Astrocyte (in vitro differentiated cells and primary cell): ENCODE results near the gene NRARP. TPM values are rescaled to one million over a fixed set of nuclear protein-coding genes. Genes with fewer than 3 reads are reported as not detected.

Experiments
- DNase-seq: peaks from one replicate; pipeline ENCODE4 v3.0.0-alpha.2; 2010; ENCODE audit warnings: low read depth
- FAIRE-seq: peaks from 2 replicates; lab custom pipeline; 2011; peaks lifted over from hg19 to GRCh38; lab: Jason Lieb, UNC
- H2AFZ ChIP-seq: 2 replicates; pipeline ENCODE4 v1.6.0; 2012; ENCODE audit warnings: low read depth, low read length, inconsistent platforms
- H3K27ac ChIP-seq: 2 replicates; pipeline ENCODE4 v1.5.1; 2011; ENCODE audit warnings: low read depth, low read length, inconsistent platforms
- H3K27me3 ChIP-seq: 2 replicates; pipeline ENCODE4 v1.6.0; 2011; ENCODE audit warnings: low read length, inconsistent platforms; ENCODE audit not compliant: insufficient read depth
- H3K36me3 ChIP-seq: 2 replicates; pipeline ENCODE4 v1.5.1; 2011; ENCODE audit warnings: low read length, inconsistent platforms; ENCODE audit not compliant: insufficient read depth
- H3K4me1 ChIP-seq: 2 replicates; pipeline ENCODE4 v1.5.1; 2011; ENCODE audit warnings: low read length, inconsistent platforms; ENCODE audit not compliant: insufficient read depth
- H3K4me2 ChIP-seq: 2 replicates; pipeline ENCODE4 v1.6.0; 2012; ENCODE audit warnings: low read length, inconsistent platforms
- H3K4me3 ChIP-seq: 2 replicates; pipeline ENCODE4 v1.5.1; 2011; ENCODE audit warnings: low read depth, mild to moderate bottlenecking, low read length, inconsistent platforms; ENCODE audit not compliant: insufficient read depth
- H3K79me2 ChIP-seq: 2 replicates; pipeline ENCODE4 v1.6.0; 2012; ENCODE audit warnings: mild to moderate bottlenecking, low read length, inconsistent platforms; ENCODE audit not compliant: insufficient read depth
- H3K9ac ChIP-seq: 2 replicates; pipeline ENCODE4 v1.6.0; 2012; ENCODE audit warnings: mild to moderate bottlenecking, low read length, inconsistent platforms
- H3K9me3 ChIP-seq: 2 replicates; pipeline ENCODE4 v1.5.1; 2012; ENCODE audit warnings: low read depth, mild to moderate bottlenecking, low read length, inconsistent platforms; ENCODE audit not compliant: insufficient read depth
- H4K20me1 ChIP-seq: 2 replicates; pipeline ENCODE4 v1.6.0; 2012; ENCODE audit warnings: low read length, inconsistent platforms; ENCODE audit not compliant: insufficient read depth
- H3K27ac Mint-ChIP-seq: one replicate; pipeline ENCODE4 v1.8.0; 2021; ENCODE audit warnings: mild to moderate bottlenecking, mixed read lengths; ENCODE audit not compliant: unreplicated experiment
- H3K27me3 Mint-ChIP-seq: one replicate; pipeline ENCODE4 v1.8.0; 2021; ENCODE audit warnings: low read depth, mixed read lengths; ENCODE audit not compliant: unreplicated experiment
- H3K36me3 Mint-ChIP-seq: one replicate; pipeline ENCODE4 v1.8.0; 2021; ENCODE audit warnings: low read depth, mixed read lengths; ENCODE audit not compliant: unreplicated experiment
- H3K4me1 Mint-ChIP-seq: one replicate; pipeline ENCODE4 v1.8.0; 2021; ENCODE audit warnings: low read depth, mixed read lengths; ENCODE audit not compliant: unreplicated experiment
- H3K4me3 Mint-ChIP-seq: one replicate; pipeline ENCODE4 v1.8.0; 2021; ENCODE audit warnings: mild to moderate bottlenecking, moderate library complexity, mixed read lengths; ENCODE audit not compliant: unreplicated experiment
- H3K9me3 Mint-ChIP-seq: one replicate; pipeline ENCODE4 v1.8.0; 2021; ENCODE audit warnings: mild to moderate bottlenecking, mixed read lengths; ENCODE audit not compliant: unreplicated experiment
- EZH2 ChIP-seq: IDR thresholded peaks from 2 replicates; pipeline ENCODE4 v1.6.1; 2012; ENCODE audit warnings: mild to moderate bottlenecking, low read length, inconsistent platforms; ENCODE audit not compliant: insufficient read depth
- total RNA-seq: library from RNA; stranded (reverse); gene quantifications from 2 replicates; pipeline ENCODE4 v1.2.1, GENCODE V29; 2021
- TF ChIP-seq, protein P1 (sequence below): IDR thresholded peaks from 2 replicates; pipeline ENCODE4 v1.5.1; 2011; ENCODE audit warnings: low read depth, mild to moderate bottlenecking, inconsistent platforms, low read length, moderate library complexity; ENCODE audit not compliant: insufficient read depth

NRARP gene
- total RNA-seq, 1 donor from 2014 or later, result 7.3 TPM

DNA sequence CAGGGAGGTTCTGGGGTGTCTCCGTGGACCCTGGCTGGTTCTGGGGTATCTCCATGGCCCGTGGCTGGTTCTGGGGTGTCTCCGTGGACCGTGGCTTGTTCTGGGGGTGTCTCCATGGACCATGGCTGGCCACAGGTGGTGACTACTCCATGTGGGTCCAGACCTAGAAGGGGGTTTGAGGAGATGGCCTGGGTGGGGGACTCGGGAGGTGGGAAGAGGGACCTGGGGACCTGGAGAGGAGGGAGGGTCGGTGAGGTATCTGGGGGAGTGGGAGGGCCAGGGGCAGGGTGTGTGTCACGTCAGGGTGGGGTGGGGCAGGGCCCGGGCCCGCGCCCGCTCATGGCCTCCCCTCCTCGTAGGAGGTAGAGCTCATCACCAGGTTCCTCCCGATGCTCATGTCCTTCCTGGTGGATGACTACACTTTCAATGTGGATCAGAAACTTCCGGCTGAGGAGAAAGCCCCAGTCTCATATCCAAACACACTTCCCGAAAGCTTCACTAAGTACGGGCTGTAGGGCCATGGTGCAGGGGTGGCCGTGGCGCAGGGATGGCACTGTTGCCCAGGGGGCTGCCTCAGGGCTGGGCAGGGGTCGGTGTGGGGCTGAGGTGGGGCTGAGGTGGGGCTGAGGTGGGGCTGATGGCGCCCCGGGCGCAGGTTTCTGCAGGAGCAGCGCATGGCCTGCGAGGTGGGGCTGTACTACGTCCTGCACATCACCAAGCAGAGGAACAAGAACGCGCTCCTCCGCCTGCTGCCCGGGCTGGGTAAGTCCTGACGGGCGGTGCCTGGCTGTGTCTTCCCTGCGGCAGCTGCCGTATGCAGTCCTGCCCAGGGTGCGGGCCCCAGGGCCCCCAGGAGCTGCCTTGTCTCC is 35.3 kb downstream of the NRARP start:
- FAIRE-seq (no peak), DNase-seq (no peak)
- peaks cover 15% of the 10 kb centered on the region for H3K36me3 ChIP-seq
- H4K20me1 ChIP-seq, result peaks cover 34% of the 10 kb centered on the region
- H3K4me3 ChIP-seq, result no peak overlapping the region
- no peak overlapping the region for H3K27ac ChIP-seq
- TF ChIP-seq, protein P1, sequence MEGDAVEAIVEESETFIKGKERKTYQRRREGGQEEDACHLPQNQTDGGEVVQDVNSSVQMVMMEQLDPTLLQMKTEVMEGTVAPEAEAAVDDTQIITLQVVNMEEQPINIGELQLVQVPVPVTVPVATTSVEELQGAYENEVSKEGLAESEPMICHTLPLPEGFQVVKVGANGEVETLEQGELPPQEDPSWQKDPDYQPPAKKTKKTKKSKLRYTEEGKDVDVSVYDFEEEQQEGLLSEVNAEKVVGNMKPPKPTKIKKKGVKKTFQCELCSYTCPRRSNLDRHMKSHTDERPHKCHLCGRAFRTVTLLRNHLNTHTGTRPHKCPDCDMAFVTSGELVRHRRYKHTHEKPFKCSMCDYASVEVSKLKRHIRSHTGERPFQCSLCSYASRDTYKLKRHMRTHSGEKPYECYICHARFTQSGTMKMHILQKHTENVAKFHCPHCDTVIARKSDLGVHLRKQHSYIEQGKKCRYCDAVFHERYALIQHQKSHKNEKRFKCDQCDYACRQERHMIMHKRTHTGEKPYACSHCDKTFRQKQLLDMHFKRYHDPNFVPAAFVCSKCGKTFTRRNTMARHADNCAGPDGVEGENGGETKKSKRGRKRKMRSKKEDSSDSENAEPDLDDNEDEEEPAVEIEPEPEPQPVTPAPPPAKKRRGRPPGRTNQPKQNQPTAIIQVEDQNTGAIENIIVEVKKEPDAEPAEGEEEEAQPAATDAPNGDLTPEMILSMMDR, result no peak
- TF ChIP-seq EZH2, result no peak
- Mint-ChIP-seq H3K27me3 (no peaks in the 10 kb centered on the region), H3K36me3 (peaks cover 16% of the 10 kb centered on the region), H3K9me3 (no peaks in the 10 kb centered on the region), H3K27ac (no peak overlapping the region), H3K4me1 (peaks cover 8% of the 10 kb centered on the region), H3K4me3 (no peak overlapping the region)
- H3K79me2 ChIP-seq, result peaks cover 23% of the 10 kb centered on the region
- H3K27me3 ChIP-seq, result no peaks in the 10 kb centered on the region
- no peak overlapping the region for H3K4me2 ChIP-seq
- H3K9ac ChIP-seq, result no peak overlapping the region
- H3K4me1 ChIP-seq, result peaks cover 4% of the 10 kb centered on the region
- no peaks in the 10 kb centered on the region for H3K9me3 ChIP-seq
- H2AFZ ChIP-seq, result no peak overlapping the region

DNA sequence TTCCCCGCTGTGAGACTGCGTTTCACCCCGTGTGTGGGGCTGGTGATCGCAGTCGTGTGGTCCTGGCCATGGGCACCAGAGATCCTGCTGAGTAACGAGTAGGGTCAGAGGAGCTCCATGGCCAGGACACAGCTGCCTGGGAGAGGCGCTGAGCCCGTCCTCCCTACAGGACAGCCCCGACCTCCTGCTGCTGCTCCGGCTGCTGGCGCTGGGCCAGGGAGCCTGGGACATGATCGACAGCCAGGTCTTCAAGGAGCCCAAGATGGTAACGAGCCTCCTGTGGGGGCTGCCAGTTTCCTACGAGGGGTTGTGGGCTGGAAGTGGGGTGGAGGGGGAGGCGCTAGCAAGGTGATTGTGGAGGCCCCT is 35.9 kb downstream of the NRARP start:
- no peak overlapping the region for H2AFZ ChIP-seq
- Mint-ChIP-seq H3K27me3 (no peaks in the 10 kb centered on the region), H3K36me3 (peaks cover 16% of the 10 kb centered on the region), H3K27ac (no peak overlapping the region), H3K4me3 (no peak overlapping the region), H3K9me3 (no peaks in the 10 kb centered on the region), H3K4me1 (peaks cover 6% of the 10 kb centered on the region)
- peaks cover 23% of the 10 kb centered on the region for H3K79me2 ChIP-seq
- H4K20me1 ChIP-seq, result peaks cover 29% of the 10 kb centered on the region
- TF ChIP-seq, protein P1, result no peak
- TF ChIP-seq EZH2, result no peak
- H3K4me3 ChIP-seq, result no peak overlapping the region
- H3K36me3 ChIP-seq, result peaks cover 15% of the 10 kb centered on the region
- no peak for FAIRE-seq
- H3K4me2 ChIP-seq, result no peak overlapping the region
- DNase-seq, result no peak
- H3K9ac ChIP-seq, result no peak overlapping the region
- no peaks in the 10 kb centered on the region for H3K9me3 ChIP-seq
- no peaks in the 10 kb centered on the region for H3K27me3 ChIP-seq
- peaks cover 4% of the 10 kb centered on the region for H3K4me1 ChIP-seq
- H3K27ac ChIP-seq, result no peak overlapping the region
